Hepatocyte (in vitro differentiated cells): ENCODE measurements around the gene WDR18.

Source experiments
- CTCF ChIP-seq: fragments of 200-600 bp; sonication (generic); IDR thresholded peaks from 2 replicates; pipeline ENCODE4 v1.5.1; 2016; ENCODE audit warnings: antibody characterized with exemption, mild to moderate bottlenecking; ENCODE audit not compliant: poor library complexity
- EZH2 ChIP-seq: fragments of 200-600 bp; sonication (generic); IDR thresholded peaks from 2 replicates; pipeline ENCODE4 v1.6.1; 2016; ENCODE audit warnings: antibody characterized with exemption, mild to moderate bottlenecking, borderline replicate concordance

GRCh38 chr19:988081-988480 is 3.9 kb downstream of the WDR18 start:
- TF ChIP-seq CTCF: no peak
- no peak for TF ChIP-seq EZH2
